ENCODE data around the gene DPEP2. TPM values are rescaled to one million over a fixed set of nuclear protein-coding genes. Genes with fewer than 3 reads are reported as not detected.
A peak's percentile ranks its signal among the peaks of the same experiment; 100 is the strongest.

The DPEP2 gene
- total and polyA plus RNA-seq, 2 of the 13 experiments (the other 11 are each of a cell fraction or from before 2014, with no cell fraction given): 0.18 TPM; not detected in 1

- no peak for TF ChIP-seq TP53 (CRISPR knock-in tag; conservative IDR thresholded peaks at IDR 0.05)
- peak; percentile 27; the same call in 1 of the 2 replicates for TF ChIP-seq RXRA (CRISPR knock-in tag; IDR thresholded peaks at IDR 0.05)
- TF ChIP-seq ZNF510 (CRISPR knock-in tag; IDR thresholded peaks at IDR 0.05; ENCODE audit: low read depth): no peak
- TF ChIP-seq SMARCE1 (IDR thresholded peaks at IDR 0.05; ENCODE audit: borderline replicate concordance): no peak
- peak; percentile 69 for TF ChIP-seq SRF (IDR thresholded peaks at IDR 0.05; ENCODE audit: low read depth, low read length)
- TF ChIP-seq TOE1 (CRISPR knock-in tag; IDR thresholded peaks at IDR 0.05): no peak
- peak; percentile 64; the same call in 1 of the 2 replicates for TF ChIP-seq THAP7 (CRISPR knock-in tag; IDR thresholded peaks at IDR 0.05)
- TF ChIP-seq IRF2 (CRISPR knock-in tag; IDR thresholded peaks at IDR 0.05): peak; percentile 43; the same call in 1 of the 2 replicates
- 0 out of 2 replicates have a peak, but pooled peaks have one; percentile 37 for TF ChIP-seq ZNF598 (CRISPR knock-in tag; IDR thresholded peaks at IDR 0.05; ENCODE audit: borderline replicate concordance)
- TF ChIP-seq, protein P1, sequence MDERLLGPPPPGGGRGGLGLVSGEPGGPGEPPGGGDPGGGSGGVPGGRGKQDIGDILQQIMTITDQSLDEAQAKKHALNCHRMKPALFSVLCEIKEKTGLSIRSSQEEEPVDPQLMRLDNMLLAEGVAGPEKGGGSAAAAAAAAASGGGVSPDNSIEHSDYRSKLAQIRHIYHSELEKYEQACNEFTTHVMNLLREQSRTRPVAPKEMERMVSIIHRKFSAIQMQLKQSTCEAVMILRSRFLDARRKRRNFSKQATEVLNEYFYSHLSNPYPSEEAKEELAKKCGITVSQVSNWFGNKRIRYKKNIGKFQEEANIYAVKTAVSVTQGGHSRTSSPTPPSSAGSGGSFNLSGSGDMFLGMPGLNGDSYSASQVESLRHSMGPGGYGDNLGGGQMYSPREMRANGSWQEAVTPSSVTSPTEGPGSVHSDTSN (CRISPR knock-in tag; IDR thresholded peaks at IDR 0.05): 0 out of 2 replicates have a peak, but pooled peaks have one; percentile 7
- TF ChIP-seq MTA1 (CRISPR knock-in tag; IDR thresholded peaks at IDR 0.05; ENCODE audit: borderline replicate concordance): peak; percentile 14; the same call in 1 of the 2 replicates
- no peak for TF ChIP-seq ZNF207 (IDR thresholded peaks at IDR 0.05; ENCODE audit: borderline replicate concordance)
- TF ChIP-seq, protein P2, sequence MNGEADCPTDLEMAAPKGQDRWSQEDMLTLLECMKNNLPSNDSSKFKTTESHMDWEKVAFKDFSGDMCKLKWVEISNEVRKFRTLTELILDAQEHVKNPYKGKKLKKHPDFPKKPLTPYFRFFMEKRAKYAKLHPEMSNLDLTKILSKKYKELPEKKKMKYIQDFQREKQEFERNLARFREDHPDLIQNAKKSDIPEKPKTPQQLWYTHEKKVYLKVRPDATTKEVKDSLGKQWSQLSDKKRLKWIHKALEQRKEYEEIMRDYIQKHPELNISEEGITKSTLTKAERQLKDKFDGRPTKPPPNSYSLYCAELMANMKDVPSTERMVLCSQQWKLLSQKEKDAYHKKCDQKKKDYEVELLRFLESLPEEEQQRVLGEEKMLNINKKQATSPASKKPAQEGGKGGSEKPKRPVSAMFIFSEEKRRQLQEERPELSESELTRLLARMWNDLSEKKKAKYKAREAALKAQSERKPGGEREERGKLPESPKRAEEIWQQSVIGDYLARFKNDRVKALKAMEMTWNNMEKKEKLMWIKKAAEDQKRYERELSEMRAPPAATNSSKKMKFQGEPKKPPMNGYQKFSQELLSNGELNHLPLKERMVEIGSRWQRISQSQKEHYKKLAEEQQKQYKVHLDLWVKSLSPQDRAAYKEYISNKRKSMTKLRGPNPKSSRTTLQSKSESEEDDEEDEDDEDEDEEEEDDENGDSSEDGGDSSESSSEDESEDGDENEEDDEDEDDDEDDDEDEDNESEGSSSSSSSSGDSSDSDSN (CRISPR knock-in tag; IDR thresholded peaks at IDR 0.05): peak; percentile 73
- no peak for TF ChIP-seq TSC22D2 (CRISPR knock-in tag; IDR thresholded peaks at IDR 0.05; ENCODE audit: borderline replicate concordance)
- peak; percentile 88; the same call in 1 of the 2 replicates for TF ChIP-seq CHCHD3 (CRISPR knock-in tag; IDR thresholded peaks at IDR 0.05)
- no peak; the same call in 1 of the 2 replicates for TF ChIP-seq SRY (CRISPR knock-in tag; IDR thresholded peaks at IDR 0.05)
- no peak; the same call in 1 of the 2 replicates for TF ChIP-seq ARNT2 (CRISPR knock-in tag; IDR thresholded peaks at IDR 0.05; ENCODE audit: low read depth)
- TF ChIP-seq RORA (CRISPR knock-in tag; IDR thresholded peaks at IDR 0.05): no peak
- TF ChIP-seq, protein P3, sequence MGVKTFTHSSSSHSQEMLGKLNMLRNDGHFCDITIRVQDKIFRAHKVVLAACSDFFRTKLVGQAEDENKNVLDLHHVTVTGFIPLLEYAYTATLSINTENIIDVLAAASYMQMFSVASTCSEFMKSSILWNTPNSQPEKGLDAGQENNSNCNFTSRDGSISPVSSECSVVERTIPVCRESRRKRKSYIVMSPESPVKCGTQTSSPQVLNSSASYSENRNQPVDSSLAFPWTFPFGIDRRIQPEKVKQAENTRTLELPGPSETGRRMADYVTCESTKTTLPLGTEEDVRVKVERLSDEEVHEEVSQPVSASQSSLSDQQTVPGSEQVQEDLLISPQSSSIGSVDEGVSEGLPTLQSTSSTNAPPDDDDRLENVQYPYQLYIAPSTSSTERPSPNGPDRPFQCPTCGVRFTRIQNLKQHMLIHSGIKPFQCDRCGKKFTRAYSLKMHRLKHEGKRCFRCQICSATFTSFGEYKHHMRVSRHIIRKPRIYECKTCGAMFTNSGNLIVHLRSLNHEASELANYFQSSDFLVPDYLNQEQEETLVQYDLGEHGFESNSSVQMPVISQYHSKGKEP (CRISPR knock-in tag; IDR thresholded peaks at IDR 0.05): no peak
- TF ChIP-seq GMEB2 (CRISPR knock-in tag; IDR thresholded peaks at IDR 0.05; ENCODE audit: low read depth): 0 out of 2 replicates have a peak, but pooled peaks have one; percentile 38
- TF ChIP-seq ZNF329 (CRISPR knock-in tag; IDR thresholded peaks at IDR 0.05; ENCODE audit: low read depth): no peak
- no peak for TF ChIP-seq RFXANK (CRISPR knock-in tag; IDR thresholded peaks at IDR 0.05)
These were observed 55.4 kb downstream of the DPEP2 start, which contains the start of gene LCAT (continued) for GRCh38 chr16:67943619-67944504.

All from HepG2 (cell line).